HepG2 (cell line): ENCODE data around the gene RHBDL1. TPM values are rescaled to one million over a fixed set of nuclear protein-coding genes. Genes with fewer than 3 reads are reported as not detected.
A peak's percentile ranks its signal among the peaks of the same experiment; 100 is the strongest.

ENCODE experiments used
- ADNP ChIP-seq: sonication (generic); formaldehyde crosslinking; IDR thresholded peaks from 2 replicates; pipeline ENCODE4 v1.4.0; 2020; ENCODE audit warnings: missing genetic modification reagents
- BRD4 ChIP-seq: sonication (generic); formaldehyde crosslinking; IDR thresholded peaks from 2 replicates; pipeline ENCODE4 v1.4.0; 2020; ENCODE audit warnings: missing genetic modification reagents
- CBX1 ChIP-seq: IDR thresholded peaks from one replicate; pipeline ENCODE4 v1.6.1; 2016; ENCODE audit warnings: antibody characterized with exemption, low read depth
- FOXK1 ChIP-seq: sonication (generic); formaldehyde crosslinking; IDR thresholded peaks from 2 replicates; pipeline ENCODE4 v1.4.0; 2020; ENCODE audit warnings: low read depth, missing genetic modification reagents, borderline replicate concordance
- GPN1 ChIP-seq: sonication (generic); formaldehyde crosslinking; IDR thresholded peaks from 2 replicates; pipeline ENCODE4 v1.5.1; 2020; ENCODE audit warnings: missing genetic modification reagents, borderline replicate concordance
- HNRNPL ChIP-seq: fragments of 200-400 bp; formaldehyde crosslinking; IDR thresholded peaks from 2 replicates; pipeline ENCODE4 v1.6.1; 2017; ENCODE audit warnings: mild to moderate bottlenecking, low read depth, low read length
- IKZF4 ChIP-seq: sonication (generic); formaldehyde crosslinking; IDR thresholded peaks from 2 replicates; pipeline ENCODE4 v1.5.1; 2020; ENCODE audit warnings: borderline replicate concordance, mild to moderate bottlenecking, low read depth, missing genetic modification reagents; ENCODE audit errors: not compliant biosample characterization
- JUND ChIP-seq: sonication (generic); formaldehyde crosslinking; IDR thresholded peaks from 2 replicates; pipeline ENCODE4 v1.8.0; 2022; ENCODE audit warnings: mild to moderate bottlenecking, missing genetic modification reagents
- KDM1A ChIP-seq: IDR thresholded peaks from 2 replicates; pipeline ENCODE4 v1.6.1; 2016; ENCODE audit warnings: missing compliant biosample characterization
- KDM2A ChIP-seq: sonication (generic); formaldehyde crosslinking; IDR thresholded peaks from 2 replicates; pipeline ENCODE4 v1.4.0; 2020; ENCODE audit warnings: low read depth, missing genetic modification reagents, borderline replicate concordance
- MAZ ChIP-seq, 2 experiments: sonication (generic) in 1 of 2; formaldehyde crosslinking in 1 of 2; IDR thresholded peaks; 2 replicates each; pipeline versions ENCODE4 v1.5.0 to v1.6.1; 2012 to 2020; ENCODE audit warnings: low read depth in 2 of 2, mild to moderate bottlenecking in 2 of 2, borderline replicate concordance in 1 of 2, improper control_type of control experiment in 1 of 2, low read length in 1 of 2, missing genetic modification reagents in 1 of 2, moderate library complexity in 1 of 2
- MYC ChIP-seq: sonication (generic); formaldehyde crosslinking; IDR thresholded peaks from 2 replicates; pipeline ENCODE4 v1.9.0; 2021; ENCODE audit warnings: missing genetic modification reagents, borderline replicate concordance
- NFKBIZ ChIP-seq: IDR thresholded peaks from 2 replicates; pipeline ENCODE4 v1.6.1; 2018; ENCODE audit warnings: missing genetic modification reagents, missing compliant biosample characterization
- YY1 ChIP-seq: IDR thresholded peaks from 2 replicates; pipeline ENCODE4 v1.6.1; 2011; ENCODE audit warnings: low read length, low read depth, moderate library complexity, mild to moderate bottlenecking; ENCODE audit not compliant: insufficient read depth, insufficient replicate concordance
- ZEB1 ChIP-seq: IDR thresholded peaks from 2 replicates; pipeline ENCODE4 v1.6.1; 2012; ENCODE audit warnings: mild to moderate bottlenecking, low read depth, inconsistent platforms; ENCODE audit not compliant: insufficient replicate concordance
- ZNF451 ChIP-seq: sonication (generic); formaldehyde crosslinking; IDR thresholded peaks from 2 replicates; pipeline ENCODE4 v1.5.0; 2020; ENCODE audit warnings: mild to moderate bottlenecking, missing genetic modification reagents
- ZNF660 ChIP-seq: sonication (generic); formaldehyde crosslinking; IDR thresholded peaks from 2 replicates; pipeline ENCODE4 v1.5.1; 2020; ENCODE audit warnings: mild to moderate bottlenecking, low read depth, missing genetic modification reagents, borderline replicate concordance
- ZNF678 ChIP-seq: sonication (generic); formaldehyde crosslinking; IDR thresholded peaks from 2 replicates; pipeline ENCODE4 v1.4.0; 2020; ENCODE audit warnings: mild to moderate bottlenecking, missing genetic modification reagents
- ZNF746 ChIP-seq: sonication (generic); formaldehyde crosslinking; IDR thresholded peaks from 2 replicates; pipeline ENCODE4 v1.8.0; 2022; ENCODE audit warnings: mild to moderate bottlenecking, missing genetic modification reagents
- polyA plus RNA-seq, 8 experiments: library from polyadenylated mRNA; depleted of rRNA in 3 of 8; stranded (reverse) in 7 of 8; unstranded in 1 of 8; fragments of >200 nt; fragmentation: Illumina TruSeq in 4 of 8; extraction: Trizol in 4 of 8; gene quantifications; 2 replicates each; pipeline versions ENCODE4 v1.2.1 to v1.2.3, GENCODE V29; 2011 to 2016; ENCODE audit warnings: low read depth in 4 of 8, missing spikeins in 1 of 8, mixed read lengths in 1 of 8; ENCODE audit not compliant: insufficient read depth in 1 of 8
- total RNA-seq, 5 experiments: library from RNA; depleted of rRNA; stranded (reverse); fragments of >200 nt; fragmentation: Illumina TruSeq; extraction: Trizol; gene quantifications; 2 replicates each; pipeline ENCODE4 v1.2.3, GENCODE V29; 2016; ENCODE audit warnings: low read depth in 1 of 5
- TF ChIP-seq, protein P1 (sequence below): sonication (generic); formaldehyde crosslinking; IDR thresholded peaks from 2 replicates; pipeline ENCODE4 v1.4.0; 2020; ENCODE audit warnings: mild to moderate bottlenecking, missing genetic modification reagents

The RHBDL1 gene
- total and polyA plus RNA-seq, 2 of the 13 experiments (the other 11 are each of a cell fraction or from before 2014, with no cell fraction given): 1.8 to 3.8 TPM

- peak; percentile 10 for TF ChIP-seq YY1
- TF ChIP-seq ZNF678 (CRISPR knock-in tag): no peak
- 0 out of 2 replicates have a peak, but pooled peaks have one; percentile 17 for TF ChIP-seq KDM1A
- 0 out of 2 replicates have a peak, but pooled peaks have one; percentile 60 for TF ChIP-seq HNRNPL
- peak; percentile 57 for TF ChIP-seq JUND
- TF ChIP-seq IKZF4 (CRISPR knock-in tag): no peak
- no peak for TF ChIP-seq ZEB1
- TF ChIP-seq CBX1: peak; percentile 27
- no peak for TF ChIP-seq ZNF451
- TF ChIP-seq MAZ (IDR thresholded peaks at IDR 0.05; ENCODE audit: borderline replicate concordance, low read depth, low read length): no peak
- TF ChIP-seq MAZ (CRISPR knock-in tag; IDR thresholded peaks at IDR 0.05; ENCODE audit: low read depth): 0 out of 2 replicates have a peak, but pooled peaks have one; percentile 4
- 0 out of 2 replicates have a peak, but pooled peaks have one; percentile 45 for TF ChIP-seq GPN1 (CRISPR knock-in tag)
- TF ChIP-seq, protein P1, sequence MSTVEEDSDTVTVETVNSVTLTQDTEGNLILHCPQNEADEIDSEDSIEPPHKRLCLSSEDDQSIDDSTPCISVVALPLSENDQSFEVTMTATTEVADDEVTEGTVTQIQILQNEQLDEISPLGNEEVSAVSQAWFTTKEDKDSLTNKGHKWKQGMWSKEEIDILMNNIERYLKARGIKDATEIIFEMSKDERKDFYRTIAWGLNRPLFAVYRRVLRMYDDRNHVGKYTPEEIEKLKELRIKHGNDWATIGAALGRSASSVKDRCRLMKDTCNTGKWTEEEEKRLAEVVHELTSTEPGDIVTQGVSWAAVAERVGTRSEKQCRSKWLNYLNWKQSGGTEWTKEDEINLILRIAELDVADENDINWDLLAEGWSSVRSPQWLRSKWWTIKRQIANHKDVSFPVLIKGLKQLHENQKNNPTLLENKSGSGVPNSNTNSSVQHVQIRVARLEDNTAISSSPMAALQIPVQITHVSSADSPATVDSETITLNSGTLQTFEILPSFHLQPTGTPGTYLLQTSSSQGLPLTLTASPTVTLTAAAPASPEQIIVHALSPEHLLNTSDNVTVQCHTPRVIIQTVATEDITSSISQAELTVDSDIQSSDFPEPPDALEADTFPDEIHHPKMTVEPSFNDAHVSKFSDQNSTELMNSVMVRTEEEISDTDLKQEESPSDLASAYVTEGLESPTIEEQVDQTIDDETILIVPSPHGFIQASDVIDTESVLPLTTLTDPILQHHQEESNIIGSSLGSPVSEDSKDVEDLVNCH (CRISPR knock-in tag): no peak
- 0 out of 2 replicates have a peak, but pooled peaks have one; percentile 46 for TF ChIP-seq ADNP (CRISPR knock-in tag)
- no peak for TF ChIP-seq ZNF660 (CRISPR knock-in tag)
- TF ChIP-seq BRD4 (CRISPR knock-in tag): 0 out of 2 replicates have a peak, but pooled peaks have one; percentile 22
- no peak for TF ChIP-seq NFKBIZ
- TF ChIP-seq FOXK1 (CRISPR knock-in tag): no peak
- peak; percentile 1; the same call in 1 of the 2 replicates for TF ChIP-seq ZNF746 (CRISPR knock-in tag)
- TF ChIP-seq MYC (CRISPR knock-in tag): 0 out of 2 replicates have a peak, but pooled peaks have one; percentile 11
- peak; percentile 94; the same call in 1 of the 2 replicates for TF ChIP-seq KDM2A (CRISPR knock-in tag)
- TF ChIP-seq, all 625 proteins: peak for 42
These were observed at the start of gene RHBDL1 (continued) for GRCh38 chr16:674968-675883.
